HG03280 (cell line): ENCODE measurements around the gene ACVRL1.

Experiments used
- ATAC-seq: cut with Tn5 transposase; IDR thresholded peaks from one replicate; pipeline ENCODE4 v1.9.1; 2021; ENCODE audit warnings: mild to moderate bottlenecking, moderate library complexity; ENCODE audit not compliant: unreplicated experiment

The ACVRL1 gene

DNA sequence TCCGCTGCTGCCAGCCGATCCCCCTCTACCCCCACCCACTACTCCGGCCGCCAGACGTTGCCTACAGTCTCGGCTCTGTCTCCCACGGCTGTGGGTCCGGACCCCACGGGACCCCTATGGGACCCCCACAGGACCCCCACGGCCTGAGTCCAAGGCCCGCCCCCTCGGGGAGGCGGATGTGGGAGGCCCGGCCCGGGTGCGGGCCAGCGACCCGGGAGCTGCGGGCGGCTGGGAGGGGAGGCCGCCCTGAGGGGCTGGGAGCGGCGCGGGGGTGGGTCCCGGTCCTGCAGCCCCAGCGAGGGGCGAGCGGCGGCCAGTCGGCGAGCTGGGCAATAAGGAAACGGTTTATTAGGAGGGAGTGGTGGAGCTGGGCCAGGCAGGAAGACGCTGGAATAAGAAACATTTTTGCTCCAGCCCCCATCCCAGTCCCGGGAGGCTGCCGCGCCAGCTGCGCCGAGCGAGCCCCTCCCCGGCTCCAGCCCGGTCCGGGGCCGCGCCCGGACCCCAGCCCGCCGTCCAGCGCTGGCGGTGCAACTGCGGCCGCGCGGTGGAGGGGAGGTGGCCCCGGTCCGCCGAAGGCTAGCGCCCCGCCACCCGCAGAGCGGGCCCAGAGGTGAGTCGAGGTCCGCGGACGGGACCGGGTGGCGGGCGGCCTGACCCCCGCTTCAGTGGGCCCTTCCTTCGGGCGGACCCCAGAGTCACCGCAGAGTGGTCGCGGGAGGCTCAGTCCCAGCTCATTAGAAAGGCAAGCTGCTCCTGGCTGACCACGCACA is at the start of gene ACVRL1:
ACVRL1 (plus strand) TSS at position 422 of the 773 bp plus-strand sequence. CDS start 4,971 bp downstream, outside the sequence.
- ATAC-seq: no peak

GRCh38 chr12:51860986-51861385 is 46.3 kb upstream of the ACVRL1 start:
- no peak for ATAC-seq

DNA sequence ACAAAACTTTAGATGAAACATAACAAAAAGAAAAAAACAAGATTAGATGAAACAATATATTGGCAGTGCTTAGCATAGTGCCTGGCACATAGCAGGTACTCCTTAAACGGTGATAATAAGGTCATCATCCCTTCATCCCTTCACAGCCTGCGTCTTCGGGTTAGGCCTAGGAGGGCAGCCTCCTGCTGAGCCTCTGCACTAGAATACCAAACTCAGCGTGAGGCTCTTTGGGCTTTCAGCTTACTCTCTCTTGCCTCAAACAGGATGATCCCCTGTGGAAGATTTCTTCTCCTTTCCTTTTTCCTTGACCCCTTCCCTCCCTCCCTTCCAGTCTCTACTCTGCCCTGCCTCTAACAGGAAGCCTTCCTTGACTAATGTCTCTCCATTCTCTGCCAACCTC is 44.4 kb upstream of the ACVRL1 start:
- ATAC-seq: no peak

DNA sequence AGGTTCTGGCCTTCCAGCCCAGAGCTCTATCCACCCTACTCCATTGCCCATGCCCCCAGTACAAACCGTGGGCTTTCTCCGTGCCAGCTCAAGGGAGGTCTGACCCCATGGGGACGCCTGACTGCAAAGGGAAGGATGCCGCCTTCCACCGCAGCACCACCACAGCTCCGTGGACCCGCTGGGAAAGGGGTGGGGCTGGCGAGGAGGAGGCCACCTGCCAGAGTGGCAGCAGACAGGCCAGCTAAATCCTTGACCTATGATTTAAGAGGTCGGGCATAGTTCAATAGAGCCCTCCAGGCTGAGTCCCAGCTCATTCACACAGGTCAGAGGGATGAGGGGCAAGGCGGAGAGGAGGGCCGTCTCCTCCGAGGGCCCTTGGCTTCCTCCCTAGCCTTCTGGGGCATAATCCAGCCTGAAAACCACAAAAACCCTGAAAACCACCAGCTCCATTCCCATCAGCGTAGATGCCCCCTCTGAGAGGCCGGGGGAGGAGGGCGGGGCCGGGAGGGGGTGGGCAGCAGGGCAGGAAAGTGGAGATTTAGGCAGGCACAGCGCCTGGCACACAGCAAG is 43.9 kb upstream of the ACVRL1 start:
- ATAC-seq: no peak

- no peak for ATAC-seq
These were observed 43.1 kb upstream of the ACVRL1 start for GRCh38 chr12:51863933-51864832.

- no peak for ATAC-seq
These were observed 42.3 kb upstream of the ACVRL1 start for GRCh38 chr12:51864833-51865670.

DNA sequence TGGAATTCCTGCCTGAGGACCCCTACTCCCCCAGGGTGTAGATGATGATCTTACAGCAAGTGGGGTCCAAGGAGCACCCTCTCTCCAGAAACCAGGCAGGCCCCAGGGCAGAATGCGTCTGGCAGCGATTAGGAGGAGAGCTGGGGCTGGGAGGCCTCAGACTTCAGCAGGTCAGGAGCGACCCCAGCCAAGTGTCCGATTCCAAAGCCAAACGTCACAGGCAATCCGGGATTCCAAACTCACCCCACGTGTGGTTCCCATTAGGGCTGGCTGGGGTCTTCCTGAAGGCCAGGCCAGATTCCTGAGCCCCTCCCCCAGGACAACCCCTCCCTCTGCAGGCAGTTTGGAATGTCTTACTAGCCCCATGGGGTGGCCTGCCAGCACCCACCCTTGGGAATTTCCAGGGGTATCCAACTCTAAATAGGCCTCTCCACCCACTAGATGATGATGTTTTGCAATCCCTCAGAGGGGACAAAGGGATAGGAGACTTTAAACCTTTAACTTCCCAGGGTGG is 41.5 kb upstream of the ACVRL1 start:
- ATAC-seq: no peak

- ATAC-seq: no peak
These were observed 41.0 kb upstream of the ACVRL1 start for GRCh38 chr12:51866324-51866723.

GRCh38 chr12:51866762-51867161 is 40.5 kb upstream of the ACVRL1 start:
- ATAC-seq: no peak

GRCh38 chr12:51867371-51867770 is 39.9 kb upstream of the ACVRL1 start:
- ATAC-seq: no peak

- no peak for ATAC-seq
These were observed 39.4 kb upstream of the ACVRL1 start for GRCh38 chr12:51867796-51868428.

- no peak for ATAC-seq
These were observed 38.3 kb upstream of the ACVRL1 start for GRCh38 chr12:51868821-51869495.

DNA sequence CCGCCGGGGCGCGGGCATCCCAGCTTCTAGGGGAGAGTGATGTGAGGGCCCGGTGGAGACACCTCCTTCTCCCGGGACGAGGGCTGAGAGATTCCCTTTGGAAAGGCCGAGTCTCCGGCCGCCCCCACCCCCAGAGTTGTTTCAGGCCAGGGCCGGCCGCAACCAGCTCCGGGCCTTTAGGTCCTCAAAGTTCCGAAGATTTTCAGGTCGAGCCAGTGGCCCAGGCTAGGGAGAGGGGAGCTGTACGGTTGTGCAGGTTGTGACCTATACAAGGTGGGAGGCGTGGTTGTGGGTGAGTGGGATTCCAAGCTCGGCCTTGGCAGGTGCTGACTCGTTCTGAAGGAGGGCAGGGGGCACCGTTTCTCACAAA is 37.8 kb upstream of the ACVRL1 start:
- no peak for ATAC-seq

GRCh38 chr12:51869931-51870330 is 37.4 kb upstream of the ACVRL1 start:
- no peak for ATAC-seq

- ATAC-seq: no peak
These were observed 36.8 kb upstream of the ACVRL1 start for GRCh38 chr12:51870504-51870903.

DNA sequence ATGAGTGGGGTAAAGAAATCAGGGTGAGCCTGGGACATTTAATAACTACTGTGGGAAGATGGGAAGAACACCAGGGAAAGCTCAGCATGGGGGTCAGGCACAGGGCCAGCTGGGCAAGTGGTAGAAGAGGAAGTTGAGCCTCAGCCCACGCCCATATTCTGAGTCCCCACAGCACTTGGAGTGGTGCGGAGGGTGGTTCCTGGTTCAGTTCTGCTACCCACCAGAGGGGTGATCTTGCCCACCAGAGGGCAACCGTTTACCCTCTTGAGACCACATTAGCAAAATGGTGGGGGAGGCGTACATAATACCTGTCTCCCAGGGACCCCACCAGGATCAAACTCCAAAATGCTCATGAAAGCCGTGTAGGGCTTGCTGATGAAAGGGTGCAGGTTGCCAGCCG is 36.2 kb upstream of the ACVRL1 start:
- no peak for ATAC-seq

DNA sequence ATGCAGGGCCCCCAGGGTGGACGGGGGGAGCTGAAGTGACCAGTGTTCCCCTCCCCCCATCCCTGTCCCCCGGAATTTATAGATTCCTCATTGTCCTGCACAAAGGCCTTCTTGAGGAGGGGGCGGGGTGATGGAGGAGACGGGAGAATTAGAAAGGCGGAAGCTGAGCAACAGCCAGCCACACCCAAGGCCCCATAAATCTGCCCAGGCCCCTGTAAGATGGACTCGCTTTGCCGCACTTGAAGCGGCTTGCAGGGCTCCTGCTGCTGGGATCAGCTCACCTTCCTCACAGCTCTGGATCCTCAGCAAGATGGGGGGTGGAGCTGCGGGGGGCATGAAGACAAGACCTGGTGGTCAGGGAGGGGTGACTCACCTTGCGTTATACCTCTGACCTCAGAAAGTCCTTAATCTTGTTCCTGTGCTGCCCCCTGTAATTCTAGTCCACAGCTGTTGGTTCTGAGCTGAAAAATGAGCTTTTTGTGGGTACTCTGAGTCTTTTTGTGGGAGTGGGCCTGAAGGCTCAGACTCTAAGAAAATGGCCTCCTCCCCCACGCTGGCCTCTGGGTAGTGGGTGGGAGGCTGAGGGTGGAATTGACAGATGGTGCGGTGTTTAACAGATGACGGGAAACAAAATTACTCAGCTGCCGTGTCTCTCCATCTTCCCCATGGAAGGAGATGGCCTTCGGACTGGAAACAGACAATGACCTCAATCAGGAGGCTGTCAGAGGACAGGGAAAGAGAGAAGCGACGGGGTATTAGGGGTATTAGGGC is 35.2 kb upstream of the ACVRL1 start:
- ATAC-seq: no peak

- ATAC-seq: no peak
These were observed 34.7 kb upstream of the ACVRL1 start for GRCh38 chr12:51872689-51872981.
